Measurements from ENCODE around the gene CCDC142.

- no peak for TF ChIP-seq CTCF (conservative IDR thresholded peaks at IDR 0.05; ENCODE audit: low read depth in 2 of 2)
- TF ChIP-seq, protein P1, sequence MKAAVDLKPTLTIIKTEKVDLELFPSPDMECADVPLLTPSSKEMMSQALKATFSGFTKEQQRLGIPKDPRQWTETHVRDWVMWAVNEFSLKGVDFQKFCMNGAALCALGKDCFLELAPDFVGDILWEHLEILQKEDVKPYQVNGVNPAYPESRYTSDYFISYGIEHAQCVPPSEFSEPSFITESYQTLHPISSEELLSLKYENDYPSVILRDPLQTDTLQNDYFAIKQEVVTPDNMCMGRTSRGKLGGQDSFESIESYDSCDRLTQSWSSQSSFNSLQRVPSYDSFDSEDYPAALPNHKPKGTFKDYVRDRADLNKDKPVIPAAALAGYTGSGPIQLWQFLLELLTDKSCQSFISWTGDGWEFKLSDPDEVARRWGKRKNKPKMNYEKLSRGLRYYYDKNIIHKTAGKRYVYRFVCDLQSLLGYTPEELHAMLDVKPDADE (IDR thresholded peaks at IDR 0.05), result no peak
Measured at GRCh38 chr2:74458938-74459363, 23.8 kb downstream of the CCDC142 start.

All from GM23338 (cell line).